Natural killer cell (primary cell): Measurements from ENCODE around the gene ZDHHC3. TPM values are rescaled to one million over a fixed set of nuclear protein-coding genes. Genes with fewer than 3 reads are reported as not detected.

ENCODE experiments used
- ATAC-seq, 3 donors: fragments of 150-1000 bp in 2 of 3; fragments of 200-7000 bp in 1 of 3; cut with Tn5 transposase; 1 replicate in 1 of 3; 2 replicates in 2 of 3; pipeline ENCODE4 v1.10.0; 2021; ENCODE audit warnings: mild to moderate bottlenecking in 2 of 3, moderate library complexity in 2 of 3
- DNase-seq, 2 donors: peaks; one replicate each; pipeline versions ENCODE4 v3.0.0 to v3.0.0-alpha.2; 2013 to 2021; ENCODE audit warnings: mixed read lengths in 1 of 2
- H3K27ac ChIP-seq: one replicate; pipeline ENCODE4 v1.5.1; 2013; ENCODE audit warnings: mild to moderate bottlenecking, low read length
- H3K27me3 ChIP-seq: one replicate; pipeline ENCODE4 v1.6.1; 2013; ENCODE audit warnings: low read length; ENCODE audit not compliant: control insufficient read depth, insufficient read depth
- H3K36me3 ChIP-seq: one replicate; pipeline ENCODE4 v1.6.1; 2013; ENCODE audit warnings: low read length; ENCODE audit not compliant: control insufficient read depth, insufficient read depth
- H3K4me1 ChIP-seq: one replicate; pipeline ENCODE4 v1.6.1; 2013; ENCODE audit warnings: low read length; ENCODE audit not compliant: control insufficient read depth, insufficient read depth
- H3K4me3 ChIP-seq: one replicate; pipeline ENCODE4 v1.5.1; 2013; ENCODE audit warnings: low read length
- H3K9me3 ChIP-seq: one replicate; pipeline ENCODE4 v1.6.1; 2013; ENCODE audit warnings: low read length; ENCODE audit not compliant: control insufficient read depth, insufficient read depth
- H3K27ac Mint-ChIP-seq, 2 donors: one replicate each; pipeline ENCODE4 v1.8.0; 2022; ENCODE audit warnings: mild to moderate bottlenecking in 2 of 2, mixed read lengths in 2 of 2, moderate library complexity in 1 of 2
- H3K27me3 Mint-ChIP-seq, 2 donors: one replicate each; pipeline ENCODE4 v1.8.0; 2022; ENCODE audit warnings: low read depth in 2 of 2, mixed read lengths in 2 of 2
- H3K36me3 Mint-ChIP-seq: one replicate; pipeline ENCODE4 v1.8.0; 2022; ENCODE audit warnings: mixed read lengths
- H3K4me1 Mint-ChIP-seq, 2 donors: one replicate each; pipeline ENCODE4 v1.8.0; 2022; ENCODE audit warnings: mixed read lengths in 2 of 2
- H3K4me3 Mint-ChIP-seq: one replicate; pipeline ENCODE4 v1.8.0; 2022; ENCODE audit warnings: mild to moderate bottlenecking, moderate library complexity, mixed read lengths
- H3K9me3 Mint-ChIP-seq, 2 donors: one replicate each; pipeline ENCODE4 v1.8.0; 2022; ENCODE audit warnings: mixed read lengths in 2 of 2
- CTCF ChIP-seq: fragments of 200-600 bp; IDR thresholded peaks from one replicate; pipeline ENCODE4 v1.8.0; 2022; ENCODE audit warnings: antibody characterized with exemption
- WGBS: methylation state at CpG from one replicate; pipeline ENCODE4 v1.1.7; 2013; ENCODE audit warnings: missing lambda C conversion rate; ENCODE audit not compliant: insufficient coverage; 5-methylcytosine and 5-hydroxymethylcytosine counted together
- intact Hi-C: fragments of 100-400 bp; cut with micrococcal nuclease; formaldehyde crosslinking; loops from one replicate; pipeline ENCODE4 v1.14.2; 2022
- total RNA-seq, 4 donors: library from RNA; stranded (reverse); fragments of 120-200 nt in 1 of 4; gene quantifications; one replicate each; pipeline versions ENCODE4 v1.2.3 to v1.2.4, GENCODE V29; 2013 to 2022

Gene ZDHHC3
- total RNA-seq, 3 donors from 2014 or later (not counting 1 experiment from before 2014, with no cell fraction given): 62.3 to 100.0 (median 78.6) TPM

- H3K27ac Mint-ChIP-seq: no peak overlapping the region
- H3K4me1 Mint-ChIP-seq: peaks cover 22 to 32% of the 10 kb centered on the region in 2 donors
- H3K27me3 Mint-ChIP-seq: no peaks in the 10 kb centered on the region
Measured at GRCh38 chr3:44995142-44995770, 19.3 kb upstream of the ZDHHC3 start.

GRCh38 chr3:44993471-44994205 lies 17.7 kb upstream of the ZDHHC3 start:
- intact Hi-C loops: no loop called here
- Histone ChIP-seq H3K9me3 (no peaks in the 10 kb centered on the region), H3K36me3 (peaks cover 53% of the 10 kb centered on the region), H3K27me3 (no peaks in the 10 kb centered on the region), H3K4me1 (no peaks in the 10 kb centered on the region), H3K27ac (no peak overlapping the region), H3K4me3 (no peak overlapping the region)
- no peaks in the 10 kb centered on the region for H3K36me3 Mint-ChIP-seq
- no peak overlapping the region for H3K27ac Mint-ChIP-seq
- no peaks in the 10 kb centered on the region for H3K27me3 Mint-ChIP-seq
- DNase-seq (no peak), ATAC-seq (no peak)
- no peaks in the 10 kb centered on the region for H3K9me3 Mint-ChIP-seq
- H3K4me1 Mint-ChIP-seq: peaks cover 29 to 38% of the 10 kb centered on the region in 2 donors
- H3K4me3 Mint-ChIP-seq: no peak overlapping the region
- no peak for TF ChIP-seq CTCF

More at GRCh38 chr3:44995142-44995770, 19.3 kb upstream of the ZDHHC3 start:
- Mint-ChIP-seq H3K4me3 (no peak overlapping the region), H3K9me3 (no peaks in the 10 kb centered on the region), H3K36me3 (peaks cover 3% of the 10 kb centered on the region)
- H3K4me1 ChIP-seq: no peaks in the 10 kb centered on the region
- H3K27me3 ChIP-seq: no peaks in the 10 kb centered on the region
- intact Hi-C loops: no loop called here
- WGBS: 98% methylated on average over 8 of the region's 8 CpGs
- no peak overlapping the region for H3K4me3 ChIP-seq
- H3K9me3 ChIP-seq: no peaks in the 10 kb centered on the region
- no peak overlapping the region for H3K27ac ChIP-seq
- ATAC-seq: no peak
- no peak for TF ChIP-seq CTCF
- DNase-seq: no peak
- H3K36me3 ChIP-seq: peaks cover 57% of the 10 kb centered on the region

GRCh38 chr3:44992555-44993470 lies 16.8 kb upstream of the ZDHHC3 start:
- Mint-ChIP-seq H3K9me3 (no peaks in the 10 kb centered on the region), H3K27ac (no peak overlapping the region), H3K36me3 (no peaks in the 10 kb centered on the region), H3K4me3 (no peak overlapping the region), H3K4me1 (peaks cover 36 to 46% of the 10 kb centered on the region in 2 donors), H3K27me3 (no peaks in the 10 kb centered on the region)
- Histone ChIP-seq H3K36me3 (peaks cover 45% of the 10 kb centered on the region), H3K27me3 (no peaks in the 10 kb centered on the region), H3K27ac (no peak overlapping the region), H3K9me3 (no peaks in the 10 kb centered on the region), H3K4me3 (no peak overlapping the region), H3K4me1 (no peaks in the 10 kb centered on the region)
- intact Hi-C loops: no loop called here
- DNase-seq (peak in 1 of 2 donors; percentile 37), ATAC-seq (peak; percentile 59 to 78 (median 77))
- WGBS: 87% methylated on average over 7 of the region's 7 CpGs
- TF ChIP-seq CTCF: peak; percentile 80
